HK-2 (cell line): ENCODE measurements around the gene PDE4B.
"Not testable (repeated sequence)": the region's sequence is repeated elsewhere in the genome, so short reads cannot be mapped to it uniquely, and the experiment has no call there.

Experiments
- DNase-seq: peaks from one replicate; pipeline ENCODE4 v3.0.0-alpha.2; 2018; ENCODE audit not compliant: unreplicated experiment

Gene PDE4B

GRCh38 chr1:66311092-66311491 is 518.4 kb downstream of the PDE4B start:
- DNase-seq = no peak

DNA sequence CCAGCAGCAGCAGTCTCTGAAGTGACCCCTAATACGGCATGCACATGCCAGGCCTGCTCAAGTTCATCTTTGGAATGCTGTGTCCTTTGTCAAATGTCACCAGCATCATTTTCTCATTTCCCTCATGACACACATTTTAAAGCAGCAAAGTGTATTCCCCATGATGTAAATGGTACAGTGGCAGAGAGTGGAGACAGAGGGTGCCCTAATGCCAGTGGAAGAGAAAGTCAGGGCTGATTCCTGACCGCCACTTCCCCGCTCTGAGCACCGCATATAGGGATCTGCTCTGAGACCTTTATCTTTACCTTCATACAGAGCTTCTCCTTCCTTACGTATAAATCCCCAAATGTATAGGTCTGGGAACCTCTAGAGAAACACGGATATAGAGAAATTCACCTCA is 518.9 kb downstream of the PDE4B start:
- no peak for DNase-seq

DNA sequence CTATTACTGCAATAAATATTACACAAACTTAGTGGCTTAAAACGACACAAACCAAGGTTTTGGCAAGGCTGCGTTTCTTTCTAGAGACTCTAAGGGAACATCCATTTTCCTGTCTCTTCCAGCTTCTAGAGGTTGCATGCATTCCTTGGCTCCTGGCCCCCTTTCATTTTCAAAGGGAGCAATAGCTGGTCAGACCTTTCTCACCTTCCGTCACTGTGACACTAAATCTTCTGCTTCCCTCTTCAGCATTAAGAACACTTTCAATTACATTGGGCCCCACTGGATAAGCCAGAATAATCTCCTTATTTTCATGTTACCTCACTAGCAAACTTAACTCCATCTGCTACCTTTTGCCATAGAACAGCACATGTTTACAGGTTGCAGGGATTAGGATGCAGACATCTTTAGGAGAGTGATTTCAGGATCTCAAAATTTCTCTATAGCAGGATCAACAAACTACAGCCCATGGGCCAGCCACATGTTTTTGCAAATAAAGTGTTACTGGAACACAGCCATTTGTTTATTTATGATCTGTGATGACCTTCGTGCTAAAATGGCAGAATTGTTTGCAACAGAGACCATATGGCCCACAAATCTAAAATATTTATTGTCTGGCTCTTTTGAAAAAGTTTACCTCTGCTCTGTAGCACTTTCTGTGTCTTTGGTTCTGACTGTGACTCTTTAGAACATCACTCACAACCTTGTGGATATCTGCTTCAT is 519.7 kb downstream of the PDE4B start:
- no peak for DNase-seq

GRCh38 chr1:66313429-66313828 is 520.7 kb downstream of the PDE4B start:
- DNase-seq = no peak

DNA sequence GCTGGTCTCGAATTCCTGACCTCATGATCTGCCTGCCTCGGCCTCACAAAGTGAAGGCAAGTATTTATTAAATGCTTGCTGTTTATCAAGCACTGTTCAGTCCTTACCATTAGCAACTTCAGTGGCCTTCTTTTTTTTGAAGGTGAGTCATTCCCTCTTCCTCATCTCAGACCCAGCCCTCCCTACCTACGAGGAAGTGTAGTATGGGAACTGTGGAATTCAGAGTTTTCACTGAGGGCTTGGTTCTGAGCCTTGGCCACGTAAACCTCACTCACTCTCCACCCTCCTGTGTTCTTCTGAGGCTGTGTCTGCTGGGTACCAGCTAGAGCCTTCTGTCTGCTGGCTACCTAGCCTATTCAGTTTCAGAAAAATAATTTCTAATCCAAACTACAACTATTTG is 523.0 kb downstream of the PDE4B start:
- no peak for DNase-seq

DNA sequence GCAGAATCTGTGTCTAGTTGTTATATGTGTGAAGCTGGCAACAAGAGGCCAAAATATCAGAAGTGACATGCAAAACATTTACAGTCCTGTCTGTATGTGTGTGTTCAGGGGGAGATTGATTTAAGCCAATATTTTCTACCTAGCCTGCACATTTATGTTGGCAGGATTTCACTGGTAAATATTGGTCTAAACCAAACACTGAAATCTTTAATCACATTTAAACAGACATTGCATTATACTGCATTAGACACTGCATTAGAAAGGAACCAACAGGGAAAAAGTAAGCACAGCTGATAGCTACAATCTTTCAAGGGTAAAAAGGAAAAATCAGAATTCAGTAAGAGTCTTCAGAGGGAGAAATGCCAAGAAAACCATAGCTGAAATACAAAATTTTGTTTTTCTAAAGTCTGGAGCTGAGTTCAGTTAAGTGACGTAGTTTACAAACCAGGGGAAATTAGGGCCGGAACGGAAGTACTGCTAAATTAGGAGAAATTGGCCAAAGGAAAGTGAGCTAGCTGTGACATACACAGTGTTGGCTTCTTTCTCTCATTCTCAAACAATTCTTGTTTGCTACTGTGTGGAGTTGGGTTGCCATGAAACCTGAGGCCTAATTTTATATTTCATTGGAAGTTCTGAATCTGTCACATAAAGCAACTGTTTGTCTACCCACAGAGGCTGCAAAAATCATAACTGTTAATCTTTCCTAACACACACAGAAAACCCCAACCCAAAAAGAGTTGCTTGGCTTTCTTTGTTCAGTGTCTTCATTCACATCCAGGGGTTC is 524.0 kb downstream of the PDE4B start:
- DNase-seq = no peak

DNA sequence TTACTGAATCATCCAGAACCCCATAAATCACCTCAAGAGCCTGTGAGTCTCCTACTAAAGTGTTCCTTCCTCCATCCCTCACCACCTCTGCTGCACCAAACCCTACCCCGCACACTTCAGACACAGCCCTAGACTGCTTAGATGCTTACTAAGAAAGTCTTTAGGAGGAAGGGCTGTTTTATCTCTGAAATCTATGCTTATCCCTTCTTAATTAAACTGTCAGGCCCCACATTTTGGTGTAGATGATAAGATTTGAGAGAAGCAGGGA is 524.5 kb downstream of the PDE4B start:
- no peak for DNase-seq

- no peak for DNase-seq
These were observed 527.5 kb downstream of the PDE4B start for GRCh38 chr1:66320231-66320630.

DNA sequence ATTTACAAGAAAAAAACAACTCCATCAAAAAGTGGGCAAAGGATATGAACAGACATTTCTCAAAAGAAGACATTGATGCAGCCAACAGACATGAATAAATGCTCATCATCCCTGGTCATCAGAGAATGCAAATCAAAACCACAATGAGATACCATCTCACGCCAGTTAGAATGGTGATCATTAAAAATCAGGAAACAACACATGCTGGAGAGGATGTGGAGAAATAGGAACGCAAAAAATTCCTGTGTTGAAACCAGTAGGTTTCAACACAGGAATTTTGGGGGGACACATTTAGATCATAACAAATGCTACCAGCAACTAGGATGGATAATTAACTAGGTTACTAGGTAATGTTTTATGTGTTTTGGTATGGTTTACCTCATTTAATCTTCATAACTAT is 529.8 kb downstream of the PDE4B start:
- not testable (repeated sequence) for DNase-seq

- no peak for DNase-seq
These were observed 531.4 kb downstream of the PDE4B start for GRCh38 chr1:66323958-66324625.

DNA sequence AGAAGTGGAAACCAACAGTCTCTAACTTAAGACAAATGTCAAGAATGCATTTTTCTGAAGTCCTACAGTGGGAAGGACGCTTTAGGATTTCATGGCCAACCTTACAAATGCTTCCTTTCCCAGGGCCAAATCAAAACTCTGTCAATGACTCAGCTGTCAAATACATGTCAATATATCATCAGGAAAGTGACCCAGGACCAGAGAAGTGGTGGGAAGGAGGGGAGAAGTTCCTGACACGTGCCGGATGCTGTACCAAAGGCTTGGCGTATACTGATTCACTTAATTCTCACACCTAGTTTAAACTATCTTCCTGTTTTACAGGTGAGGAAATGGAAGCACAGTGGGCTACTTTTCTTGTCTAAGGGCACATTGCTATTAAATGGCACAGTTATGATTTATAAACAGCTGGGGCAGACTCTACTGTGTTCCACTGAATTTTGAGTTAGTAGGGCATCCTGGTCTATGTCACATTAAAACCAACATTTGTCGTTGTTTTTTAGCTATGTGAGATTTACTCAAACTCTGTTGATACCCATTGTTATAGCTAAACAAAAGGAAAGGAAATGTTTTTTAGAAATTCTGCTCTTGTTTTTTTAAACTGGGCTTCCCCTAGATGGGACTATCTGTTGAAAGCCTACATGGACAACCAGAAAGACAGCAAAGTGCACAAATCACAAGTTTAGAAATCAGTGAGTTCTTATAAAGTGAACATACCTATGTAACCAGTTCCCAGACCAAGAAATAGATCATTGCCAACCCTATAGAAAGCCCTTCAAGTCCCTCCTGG is 533.1 kb downstream of the PDE4B start:
- DNase-seq = no peak

DNA sequence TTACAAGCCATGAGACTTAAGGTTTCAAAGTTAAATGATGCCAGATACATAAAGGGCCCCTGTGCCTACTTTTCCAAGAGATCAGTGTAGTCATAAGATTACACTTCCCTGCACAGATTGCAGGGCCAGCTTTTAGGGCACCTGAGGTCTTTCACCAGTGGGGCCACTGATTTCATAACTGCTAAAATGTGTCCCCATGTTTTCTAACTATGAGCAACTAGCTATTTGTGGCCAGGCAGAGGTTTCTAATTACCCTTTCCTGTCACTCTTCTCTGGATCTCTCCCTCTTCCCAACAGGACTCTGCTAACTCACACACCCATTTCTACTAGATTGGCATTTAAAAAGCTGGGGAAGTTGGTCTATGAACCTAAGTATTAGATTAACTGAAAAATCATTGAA is 534.2 kb downstream of the PDE4B start:
- no peak for DNase-seq

DNA sequence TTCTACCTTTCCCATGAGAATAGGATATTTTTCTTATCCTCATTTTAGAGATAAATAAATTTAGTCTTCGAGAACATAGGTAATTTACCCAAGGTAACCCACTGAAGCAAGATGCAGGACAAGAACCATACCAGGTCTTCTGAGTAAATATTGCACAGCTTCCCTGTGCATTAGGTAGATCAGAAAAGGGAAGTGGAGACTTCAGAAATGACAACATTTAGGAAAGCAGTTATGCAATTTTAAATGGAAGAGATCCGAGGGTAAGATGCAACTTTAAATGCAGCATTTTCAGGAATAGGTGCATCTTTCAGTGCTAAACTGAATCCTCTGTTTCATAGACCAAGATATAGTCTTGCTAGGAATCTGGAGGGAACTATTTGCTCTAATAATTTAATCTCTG is 534.9 kb downstream of the PDE4B start:
- no peak for DNase-seq

DNA sequence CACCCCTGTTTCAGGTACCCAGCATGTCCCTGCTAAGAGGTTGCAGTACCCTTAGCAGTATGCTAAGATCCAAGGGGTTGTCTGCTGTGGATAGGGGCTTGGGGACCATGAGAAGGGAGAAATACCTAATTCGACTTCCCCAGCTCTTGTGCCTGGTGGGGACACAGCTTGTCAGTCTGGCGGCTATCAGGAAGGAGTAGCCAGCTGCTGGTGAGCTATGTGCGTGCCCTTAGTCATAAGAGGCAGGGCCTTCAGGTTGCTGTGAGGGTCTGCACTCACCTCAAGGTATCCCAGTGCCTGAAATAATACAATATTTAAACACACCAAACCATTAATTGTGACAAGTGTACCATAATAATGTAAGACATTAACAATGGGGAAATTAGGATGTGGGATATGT is 536.2 kb downstream of the PDE4B start:
- no peak for DNase-seq

GRCh38 chr1:66330722-66331141 is 538.0 kb downstream of the PDE4B start:
- no peak for DNase-seq

DNA sequence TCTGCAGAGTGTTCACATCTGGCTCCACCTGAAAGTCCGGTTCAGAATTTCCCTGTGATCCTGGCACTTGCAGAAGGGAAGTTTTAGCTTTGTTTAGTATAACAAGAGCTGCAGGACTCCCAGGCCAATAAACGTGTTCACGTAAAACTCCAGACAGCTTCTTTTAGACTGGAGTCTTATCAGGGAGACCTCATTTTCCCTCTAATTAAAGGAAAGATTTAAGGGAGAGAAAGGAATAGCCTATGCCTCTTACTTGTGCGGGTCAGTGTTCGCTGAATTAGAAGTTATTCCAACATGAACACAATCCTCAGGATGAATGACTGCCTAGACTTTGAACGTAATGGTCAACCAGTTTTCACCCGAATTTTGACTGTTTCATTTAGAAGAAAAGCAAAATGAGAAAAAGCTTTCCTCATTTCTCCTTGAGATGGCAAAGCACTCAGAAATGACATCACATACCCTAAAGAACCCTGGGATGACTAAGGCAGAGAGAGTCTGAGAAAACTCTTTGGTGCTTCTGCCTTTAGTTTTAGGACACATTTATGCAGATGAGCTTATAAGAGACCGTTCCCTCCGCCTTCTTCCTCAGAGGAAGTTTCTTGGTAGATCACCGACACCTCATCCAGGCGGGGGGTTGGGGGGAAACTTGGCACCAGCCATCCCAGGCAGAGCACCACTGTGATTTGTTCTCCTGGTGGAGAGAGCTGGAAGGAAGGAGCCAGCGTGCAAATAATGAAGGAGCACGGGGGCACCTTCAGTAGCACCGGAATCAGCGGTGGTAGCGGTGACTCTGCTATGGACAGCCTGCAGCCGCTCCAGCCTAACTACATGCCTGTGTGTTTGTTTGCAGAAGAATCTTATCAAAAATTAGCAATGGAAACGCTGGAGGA is 539.2 kb downstream of the PDE4B start:
- no peak for DNase-seq

DNA sequence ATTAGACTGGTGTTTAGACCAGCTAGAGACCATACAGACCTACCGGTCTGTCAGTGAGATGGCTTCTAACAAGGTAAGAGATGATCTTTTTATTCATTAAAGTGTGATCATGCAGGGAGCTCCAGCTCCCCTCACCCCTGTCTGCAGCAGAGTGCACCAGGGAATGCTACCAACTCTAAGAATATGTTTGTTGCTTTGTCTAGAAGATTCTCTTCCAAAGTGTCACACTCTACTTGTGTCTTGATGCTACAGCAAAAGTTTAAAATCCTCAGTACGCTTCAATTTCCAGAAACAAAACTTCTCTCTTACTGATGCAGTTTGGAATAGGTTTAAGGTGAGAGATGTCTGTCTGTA is 539.8 kb downstream of the PDE4B start:
- DNase-seq = no peak

DNA sequence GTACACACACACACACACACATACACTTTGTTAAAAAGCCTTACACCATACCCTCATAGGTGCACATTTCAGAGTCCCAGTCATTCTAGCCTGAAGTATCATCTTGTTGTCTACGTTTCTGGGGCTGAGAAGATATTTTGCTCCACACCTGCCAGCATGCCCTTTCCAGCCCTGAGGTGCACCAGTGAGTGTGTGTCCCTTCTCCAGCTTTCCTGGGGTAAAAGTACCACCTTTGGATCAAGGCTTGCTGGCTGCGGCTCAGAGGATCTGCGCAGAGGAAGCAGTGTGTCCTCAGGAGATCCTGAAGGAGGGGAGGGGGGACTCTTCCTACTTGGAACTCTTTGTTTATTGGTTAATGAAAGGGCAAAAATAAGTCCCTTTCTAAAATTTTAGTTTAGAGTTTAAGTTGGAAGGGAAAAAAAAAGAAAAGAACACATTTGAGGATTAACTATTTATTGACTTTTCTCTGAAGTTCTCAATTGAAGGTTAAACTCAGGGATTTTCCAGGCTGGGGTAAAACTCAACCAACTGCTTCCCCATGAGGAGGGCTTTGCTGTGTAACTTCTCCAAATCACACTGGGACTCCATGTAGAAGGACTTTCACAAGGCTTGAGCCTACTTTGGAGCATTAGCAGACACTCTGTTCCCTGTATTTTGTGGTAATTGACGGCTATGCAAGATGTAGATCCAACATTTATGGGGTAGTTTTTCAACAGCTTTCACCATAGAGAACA is 540.9 kb downstream of the PDE4B start:
- DNase-seq = no peak

DNA sequence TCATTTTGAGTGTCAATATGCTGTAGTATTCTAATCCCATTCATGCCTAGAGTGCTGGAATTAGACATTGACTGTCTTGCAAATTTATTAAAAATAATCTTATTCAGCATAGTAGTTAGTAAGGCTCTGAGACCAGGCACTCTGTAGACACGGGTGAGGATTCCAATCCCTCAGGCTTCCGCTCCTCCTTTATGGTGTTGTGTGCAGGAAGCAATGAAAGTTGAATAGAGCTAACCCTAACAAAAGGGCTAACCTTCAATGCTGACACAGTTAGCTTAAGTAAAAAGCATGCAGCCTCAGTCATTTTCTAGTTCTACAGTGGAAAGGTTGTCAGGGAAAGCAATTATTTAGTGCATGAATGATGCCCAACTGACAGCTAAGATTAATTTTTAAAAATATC is 541.6 kb downstream of the PDE4B start:
- DNase-seq = no peak

GRCh38 chr1:66335125-66335524 is 542.4 kb downstream of the PDE4B start:
- DNase-seq = no peak
